T-cell (primary cell): ENCODE data around the gene ACTL8. TPM values are rescaled to one million over a fixed set of nuclear protein-coding genes. Genes with fewer than 3 reads are reported as not detected.

ENCODE experiments used
- ATAC-seq, 4 experiments: fragments of 200-7000 bp in 3 of 4; fragments of 150-1000 bp in 1 of 4; cut with Tn5 transposase; replicated peaks in 1 of 4; 1 replicate in 3 of 4; 2 replicates in 1 of 4; pipeline ENCODE4 v1.10.0; 2021; ENCODE audit warnings: moderate library complexity in 3 of 4, mild to moderate bottlenecking in 2 of 4, moderate number of reproducible peaks in 1 of 4
- CTCF ChIA-PET, 2 donors: fragments of 300-600 bp; sonication (Branson Sonifier 250); formaldehyde crosslinking; loops; one replicate each; lab custom pipeline; 2022; ENCODE audit warnings: antibody characterized with exemption in 2 of 2; lab: Charles Lee
- POLR2A ChIA-PET, 2 donors: fragments of 300-600 bp; sonication (Branson Sonifier 250); formaldehyde crosslinking; loops; one replicate each; lab custom pipeline; 2022; ENCODE audit warnings: antibody characterized with exemption in 2 of 2; lab: Charles Lee
- DNase-seq, 35 experiments: peaks; one replicate each; pipeline versions ENCODE4 v3.0.0 to v3.0.0-alpha.2; 2013 to 2023
- H3K27ac ChIP-seq: one replicate; pipeline ENCODE4 v1.5.1; 2013; ENCODE audit warnings: low read length
- H3K27me3 ChIP-seq, 2 experiments: replicated peaks in 1 of 2; 1 replicate in 1 of 2; 2 replicates in 1 of 2; pipeline versions ENCODE4 v1.6.1 to v1.7.0; 2013; ENCODE audit warnings: low read length in 1 of 2, mixed read lengths in 1 of 2; ENCODE audit not compliant: control insufficient read depth in 2 of 2, insufficient read depth in 2 of 2; ENCODE audit errors: extremely low read depth in 1 of 2
- H3K36me3 ChIP-seq, 2 donors: 1 replicate in 1 of 2; 2 replicates in 1 of 2; pipeline versions ENCODE4 v1.6.1 to v1.7.0; 2013; ENCODE audit warnings: low read length in 1 of 2; ENCODE audit not compliant: control insufficient read depth in 2 of 2, insufficient read depth in 1 of 2; ENCODE audit errors: extremely low read depth in 1 of 2
- H3K4me1 ChIP-seq, 2 experiments: 1 replicate in 1 of 2; 2 replicates in 1 of 2; pipeline versions ENCODE4 v1.6.1 to v1.7.0; 2013; ENCODE audit warnings: low read length in 2 of 2, mixed read lengths in 1 of 2; ENCODE audit not compliant: insufficient read depth in 2 of 2, control insufficient read depth in 1 of 2; ENCODE audit errors: extremely low read depth in 1 of 2
- H3K4me3 ChIP-seq, 2 donors: 1 replicate in 1 of 2; 2 replicates in 1 of 2; pipeline versions ENCODE4 v1.5.1 to v1.7.0; 2013; ENCODE audit warnings: mild to moderate bottlenecking in 2 of 2, low read length in 1 of 2, moderate library complexity in 1 of 2; ENCODE audit not compliant: control insufficient read depth in 1 of 2; ENCODE audit errors: extremely low read depth in 1 of 2
- H3K9me3 ChIP-seq: 2 replicates; pipeline ENCODE4 v1.7.0; 2013
- H3K27ac Mint-ChIP-seq, 2 donors: one replicate each; pipeline ENCODE4 v1.8.0; 2020 to 2021; ENCODE audit warnings: mild to moderate bottlenecking in 2 of 2, mixed read lengths in 2 of 2
- H3K27me3 Mint-ChIP-seq, 2 donors: one replicate each; pipeline ENCODE4 v1.8.0; 2021 to 2022; ENCODE audit warnings: mixed read lengths in 2 of 2
- H3K36me3 Mint-ChIP-seq: one replicate; pipeline ENCODE4 v1.8.0; 2021; ENCODE audit warnings: mixed read lengths
- H3K4me1 Mint-ChIP-seq, 3 donors: one replicate each; pipeline ENCODE4 v1.8.0; 2020 to 2022; ENCODE audit warnings: mixed read lengths in 3 of 3, mild to moderate bottlenecking in 1 of 3
- H3K4me3 Mint-ChIP-seq, 3 donors: one replicate each; pipeline ENCODE4 v1.8.0; 2020 to 2022; ENCODE audit warnings: mild to moderate bottlenecking in 3 of 3, mixed read lengths in 3 of 3, moderate library complexity in 3 of 3
- H3K9me3 Mint-ChIP-seq, 3 donors: one replicate each; pipeline ENCODE4 v1.8.0; 2020 to 2022; ENCODE audit warnings: mixed read lengths in 3 of 3
- WGBS: methylation state at CpG from one replicate; pipeline ENCODE4 v1.1.5; 2013; ENCODE audit warnings: missing lambda C conversion rate; ENCODE audit not compliant: insufficient coverage; 5-methylcytosine and 5-hydroxymethylcytosine counted together
- total RNA-seq, 35 experiments: library from RNA in 6 of 35; stranded (reverse) in 6 of 35; fragments of 120-200 nt in 1 of 35; gene quantifications; one replicate each; pipeline versions ENCODE4 v1.2.1 to v1.2.4 and lab custom pipeline; 2013 to 2026

The ACTL8 gene
- total RNA-seq, 5 donors from 2014 or later (not counting 1 experiment from before 2014, with no cell fraction given) = not detected

DNA sequence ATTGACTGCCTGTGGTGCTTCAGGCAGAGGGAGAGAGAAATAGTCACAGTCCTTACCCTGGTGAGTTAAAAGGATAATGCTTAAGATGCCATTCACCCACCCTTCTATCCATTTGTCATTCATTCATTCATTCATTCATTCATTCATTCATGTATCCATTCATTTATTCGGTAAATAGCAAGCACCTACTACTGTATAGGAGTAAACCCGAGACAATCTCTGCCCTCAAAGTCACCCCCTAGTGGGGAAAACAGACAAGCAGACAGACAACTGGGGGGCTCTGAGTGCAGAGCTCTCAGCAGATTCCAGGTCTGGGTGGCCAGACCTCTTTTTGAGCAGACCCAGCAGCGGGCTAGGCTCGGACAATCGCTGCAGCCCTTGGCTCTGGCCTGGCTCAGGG is 14.1 kb upstream of the ACTL8 start:
- peaks cover 0 to 44% of the 10 kb centered on the region in 2 experiments for H3K27me3 ChIP-seq
- H3K9me3 Mint-ChIP-seq = no peaks in the 10 kb centered on the region
- H3K4me3 ChIP-seq = no peak overlapping the region
- H3K4me1 ChIP-seq = no peaks in the 10 kb centered on the region
- ChIA-PET POLR2A (no interaction called here), CTCF (no interaction called here)
- H3K9me3 ChIP-seq = no peaks in the 10 kb centered on the region
- DNase-seq (no peak), ATAC-seq (no peak)
- H3K27me3 Mint-ChIP-seq = peaks cover 11 to 21% of the 10 kb centered on the region in 2 donors
- H3K27ac Mint-ChIP-seq = no peak overlapping the region
- no peaks in the 10 kb centered on the region for H3K36me3 Mint-ChIP-seq
- H3K4me1 Mint-ChIP-seq = no peaks in the 10 kb centered on the region
- no peak overlapping the region for H3K27ac ChIP-seq
- no peak overlapping the region for H3K4me3 Mint-ChIP-seq
- WGBS = 70% methylated on average over 2 of the region's 5 CpGs
- H3K36me3 ChIP-seq = no peaks in the 10 kb centered on the region

DNA sequence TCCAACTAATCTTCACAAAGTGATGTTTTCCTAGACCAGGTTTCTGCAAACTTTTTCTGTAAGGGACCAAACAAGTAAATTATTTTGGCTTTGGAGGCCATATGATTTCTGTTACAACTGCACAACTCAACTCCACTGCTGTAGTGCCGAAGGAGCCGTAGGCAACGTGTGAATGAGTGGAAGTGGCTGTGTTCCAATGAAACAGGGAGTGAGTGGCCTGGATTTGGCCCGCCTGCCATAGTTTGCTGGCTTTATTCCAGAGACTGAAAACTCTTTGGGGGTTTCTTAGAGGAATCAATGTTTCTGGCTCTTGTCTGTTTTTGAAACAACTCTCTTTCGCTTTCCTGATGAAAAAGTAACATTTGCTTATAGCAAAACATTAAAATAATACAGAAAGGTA is 12.6 kb upstream of the ACTL8 start:
- no peaks in the 10 kb centered on the region for H3K36me3 ChIP-seq
- H3K4me1 Mint-ChIP-seq = no peaks in the 10 kb centered on the region
- H3K27ac Mint-ChIP-seq = no peak overlapping the region
- H3K9me3 Mint-ChIP-seq = peaks cover 0 to 4% (median 0%) of the 10 kb centered on the region in 3 donors
- no CpG with 5 or more reads among the region's 5 CpGs for WGBS
- H3K27me3 ChIP-seq = peaks cover 0 to 31% of the 10 kb centered on the region in 2 experiments
- H3K27me3 Mint-ChIP-seq = peaks cover 11 to 19% of the 10 kb centered on the region in 2 donors
- CTCF ChIA-PET = no interaction called here
- DNase-seq (no peak), ATAC-seq (no peak)
- H3K36me3 Mint-ChIP-seq = no peaks in the 10 kb centered on the region
- no peaks in the 10 kb centered on the region for H3K4me1 ChIP-seq
- H3K9me3 ChIP-seq = no peaks in the 10 kb centered on the region
- POLR2A ChIA-PET = no interaction called here
- H3K27ac ChIP-seq = no peak overlapping the region
- H3K4me3 Mint-ChIP-seq = no peak overlapping the region
- no peak overlapping the region for H3K4me3 ChIP-seq

GRCh38 chr1:17743008-17743647 is 12.0 kb upstream of the ACTL8 start:
- Histone ChIP-seq H3K4me1 (no peaks in the 10 kb centered on the region), H3K27me3 (peaks cover 0 to 29% of the 10 kb centered on the region in 2 experiments), H3K36me3 (no peaks in the 10 kb centered on the region), H3K27ac (no peak overlapping the region), H3K9me3 (no peaks in the 10 kb centered on the region), H3K4me3 (no peak overlapping the region)
- peaks cover 9 to 16% of the 10 kb centered on the region in 2 donors for H3K27me3 Mint-ChIP-seq
- H3K9me3 Mint-ChIP-seq = peaks cover 0 to 4% (median 0%) of the 10 kb centered on the region in 3 donors
- no peaks in the 10 kb centered on the region for H3K36me3 Mint-ChIP-seq
- no peak overlapping the region for H3K27ac Mint-ChIP-seq
- ChIA-PET POLR2A (no interaction called here), CTCF (no interaction called here)
- no peak overlapping the region for H3K4me3 Mint-ChIP-seq
- H3K4me1 Mint-ChIP-seq = no peaks in the 10 kb centered on the region
- no peak for ATAC-seq
- WGBS = 40% methylated on average over 7 of the region's 11 CpGs
- DNase-seq = no peak

GRCh38 chr1:17743925-17744324 is 11.2 kb upstream of the ACTL8 start:
- POLR2A ChIA-PET = no interaction called here
- no peak overlapping the region for H3K4me3 Mint-ChIP-seq
- H3K27ac Mint-ChIP-seq = no peak overlapping the region
- peaks cover 0 to 28% of the 10 kb centered on the region in 2 experiments for H3K27me3 ChIP-seq
- CTCF ChIA-PET = no interaction called here
- H3K36me3 ChIP-seq = no peaks in the 10 kb centered on the region
- H3K27me3 Mint-ChIP-seq = peaks cover 13 to 16% of the 10 kb centered on the region in 2 donors
- DNase-seq (no peak), ATAC-seq (no peak)
- H3K9me3 Mint-ChIP-seq = peaks cover 0 to 4% (median 4%) of the 10 kb centered on the region in 3 donors
- no peak overlapping the region for H3K27ac ChIP-seq
- no peaks in the 10 kb centered on the region for H3K36me3 Mint-ChIP-seq
- no peaks in the 10 kb centered on the region for H3K4me1 Mint-ChIP-seq
- 83% methylated on average over 1 of the region's 3 CpGs for WGBS
- no peak overlapping the region for H3K4me3 ChIP-seq
- H3K9me3 ChIP-seq = no peaks in the 10 kb centered on the region
- no peaks in the 10 kb centered on the region for H3K4me1 ChIP-seq

DNA sequence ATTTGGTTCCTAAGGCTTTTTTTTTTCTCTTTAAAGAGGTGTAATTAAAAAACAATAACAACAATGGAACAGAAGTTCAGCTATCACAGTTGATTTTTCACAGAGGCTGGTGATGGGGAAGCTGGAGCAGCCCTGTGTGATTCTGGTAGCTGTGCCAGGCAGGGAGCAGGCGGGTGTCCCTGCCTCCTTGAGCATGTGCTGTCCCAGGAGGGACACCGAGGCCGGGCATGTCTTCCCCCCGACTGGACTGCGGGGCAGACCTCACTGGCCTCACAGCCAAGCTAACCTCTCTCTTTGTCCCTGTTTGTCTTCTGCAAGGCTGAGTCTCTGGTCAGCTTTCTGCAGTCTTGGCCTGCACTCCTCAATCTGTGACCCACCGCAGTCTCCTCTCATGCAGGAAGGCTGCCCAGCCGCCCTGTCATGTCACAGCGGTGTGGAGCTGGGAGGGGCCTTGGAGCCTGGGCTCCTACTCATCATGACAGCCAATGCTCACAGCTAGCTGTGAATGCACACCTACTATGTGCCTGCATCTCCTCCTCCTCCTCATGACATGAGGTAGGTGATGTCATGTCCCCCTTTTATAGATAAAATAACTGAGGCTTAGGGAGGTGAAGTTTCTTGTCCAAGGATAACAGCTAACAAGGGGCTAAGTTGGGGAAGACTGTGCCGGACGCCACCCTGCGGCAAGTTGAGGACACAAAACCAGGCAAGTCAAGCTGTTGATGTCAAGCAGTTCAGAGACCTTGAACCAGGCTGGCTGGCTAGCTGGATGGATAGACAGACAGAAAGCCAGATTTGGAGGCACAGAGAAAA is 10.3 kb upstream of the ACTL8 start:
- H3K27me3 Mint-ChIP-seq = peaks cover 13 to 16% of the 10 kb centered on the region in 2 donors

DNA sequence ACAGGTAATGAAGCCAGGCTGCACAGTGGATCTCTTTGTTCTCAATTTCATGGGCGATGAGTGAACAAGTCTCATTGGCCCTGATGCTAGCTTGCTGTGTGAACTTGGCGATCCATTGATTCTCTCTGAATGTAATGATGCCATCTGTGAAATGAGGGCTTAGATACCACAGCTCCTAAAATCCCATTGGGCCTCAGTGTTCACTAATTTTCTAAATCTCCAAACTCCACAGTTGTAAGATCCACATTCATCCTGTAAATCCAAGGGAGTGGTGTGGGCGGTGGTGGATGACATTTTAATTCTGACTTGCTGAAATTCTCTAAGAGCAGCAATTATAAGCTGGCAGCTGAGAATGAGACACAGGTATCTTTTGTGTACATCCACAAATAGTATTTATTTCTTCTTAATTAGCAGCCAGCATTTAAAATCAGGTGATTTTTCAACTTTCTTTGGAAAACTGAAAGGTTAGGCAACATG is 9.6 kb upstream of the ACTL8 start:
- peaks cover 0 to 8% (median 4%) of the 10 kb centered on the region in 3 donors for H3K9me3 Mint-ChIP-seq
- DNase-seq (no peak), ATAC-seq (no peak)
- H3K27me3 Mint-ChIP-seq = peaks cover 12 to 18% of the 10 kb centered on the region in 2 donors
- ChIA-PET CTCF (no interaction called here), POLR2A (no interaction called here)
- Histone ChIP-seq H3K27me3 (peaks cover 0 to 27% of the 10 kb centered on the region in 2 experiments), H3K36me3 (no peaks in the 10 kb centered on the region), H3K27ac (no peak overlapping the region), H3K9me3 (no peaks in the 10 kb centered on the region), H3K4me3 (no peak overlapping the region), H3K4me1 (no peaks in the 10 kb centered on the region)
- H3K4me3 Mint-ChIP-seq = no peak overlapping the region
- H3K4me1 Mint-ChIP-seq = no peaks in the 10 kb centered on the region
- 100% methylated on average over 1 of the region's 3 CpGs for WGBS
- no peak overlapping the region for H3K27ac Mint-ChIP-seq
- no peaks in the 10 kb centered on the region for H3K36me3 Mint-ChIP-seq

More for the DNA sequence above, 10.3 kb upstream of the ACTL8 start:
- no peaks in the 10 kb centered on the region for H3K9me3 ChIP-seq
- Mint-ChIP-seq H3K9me3 (peaks cover 0 to 5% (median 4%) of the 10 kb centered on the region in 3 donors), H3K4me1 (no peaks in the 10 kb centered on the region), H3K36me3 (no peaks in the 10 kb centered on the region), H3K27ac (no peak overlapping the region), H3K4me3 (no peak overlapping the region)
- WGBS = 90% methylated on average over 9 of the region's 11 CpGs
- H3K4me1 ChIP-seq = no peaks in the 10 kb centered on the region
- no peaks in the 10 kb centered on the region for H3K36me3 ChIP-seq
- peaks cover 0 to 27% of the 10 kb centered on the region in 2 experiments for H3K27me3 ChIP-seq
- ChIA-PET POLR2A (no interaction called here), CTCF (no interaction called here)
- ATAC-seq (no peak), DNase-seq (no peak)
- no peak overlapping the region for H3K4me3 ChIP-seq
- no peak overlapping the region for H3K27ac ChIP-seq
